ENCODE data around the gene FSTL4.
A peak's percentile ranks its signal among the peaks of the same experiment; 100 is the strongest.

Gene FSTL4

DNA sequence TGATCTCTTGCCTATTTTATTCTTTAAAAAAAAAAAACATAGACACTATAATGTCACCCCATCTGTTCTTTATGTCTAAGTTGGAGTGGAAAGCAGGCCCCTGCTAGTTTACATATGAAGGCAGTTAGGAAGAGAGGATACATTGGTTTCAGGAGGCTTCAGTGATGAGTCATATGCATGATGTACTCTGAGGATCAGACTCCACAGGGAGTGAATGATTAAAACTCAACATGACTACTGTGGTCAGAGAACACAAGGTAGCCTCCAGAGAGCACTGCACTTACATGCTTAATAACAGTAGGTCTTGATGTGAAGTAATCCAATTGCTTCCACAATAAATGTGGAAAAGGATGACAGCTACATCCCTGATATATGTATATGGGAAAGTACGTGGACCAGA is 22.7 kb upstream of the FSTL4 start:
- Histone ChIP-seq H3K27ac (ENCODE audit: insufficient read depth in 1 of 2, low read depth in 1 of 2, low read length in 2 of 2, poor library complexity in 1 of 2, severe bottlenecking in 2 of 2) (no peak overlapping the region), H3K9me3 (ENCODE audit: control extremely low read depth in 1 of 5, control insufficient read depth in 4 of 5, insufficient read depth in 2 of 5, low read depth in 1 of 5, low read length in 4 of 5) (peaks cover 0 to 8% (median 0%) of the 10 kb centered on the region in 5 experiments), H3K4me1 (ENCODE audit: control extremely low read depth in 1 of 4, control insufficient read depth in 4 of 4, insufficient read depth in 4 of 4, low read length in 3 of 4) (no peaks in the 10 kb centered on the region), H3K4me3 (ENCODE audit: control insufficient read depth in 1 of 7, extremely low read depth in 1 of 7, insufficient read depth in 4 of 7, low read depth in 2 of 7, low read length in 6 of 7) (no peak overlapping the region), H3K27me3 (replicated peaks in 2 of 5; ENCODE audit: control insufficient read depth in 4 of 5, insufficient read depth in 5 of 5, low read length in 4 of 5) (peaks cover 2 to 13% (median 3%) of the 10 kb centered on the region in 5 experiments), H3K36me3 (ENCODE audit: control insufficient read depth in 4 of 4, insufficient read depth in 4 of 4, low read length in 3 of 4) (no peaks in the 10 kb centered on the region)
- no peak for DNase-seq
- CTCF ChIA-PET, result no interaction called here
- POLR2A ChIA-PET, result no interaction called here
- 0% methylated on average over 1 of the region's 1 CpG for WGBS (ENCODE audit: insufficient coverage)

DNA sequence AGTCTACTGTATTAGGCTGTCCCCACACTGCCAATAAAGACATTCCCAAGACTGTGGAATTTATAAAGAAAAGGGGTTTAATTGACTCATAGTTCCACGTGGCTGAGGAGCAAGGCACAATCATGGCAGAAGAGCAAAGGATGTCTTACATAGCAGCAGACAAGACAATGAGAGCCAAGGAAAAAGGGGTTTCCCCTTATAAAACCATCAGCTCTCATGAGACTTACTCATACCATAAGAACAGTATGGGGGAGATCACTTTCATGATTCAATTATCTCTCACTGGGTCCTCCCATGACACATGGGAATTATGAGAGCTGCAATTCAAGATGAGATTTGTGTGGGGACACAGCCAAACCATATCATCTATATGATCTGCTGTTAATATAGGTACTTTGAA is 14.8 kb upstream of the FSTL4 start:
- Histone ChIP-seq H3K4me3 (ENCODE audit: control insufficient read depth in 1 of 7, extremely low read depth in 1 of 7, insufficient read depth in 4 of 7, low read depth in 2 of 7, low read length in 6 of 7) (no peak overlapping the region), H3K27me3 (replicated peaks in 2 of 5; ENCODE audit: control insufficient read depth in 4 of 5, insufficient read depth in 5 of 5, low read length in 4 of 5) (peaks cover 0 to 2% (median 0%) of the 10 kb centered on the region in 5 experiments), H3K36me3 (ENCODE audit: control insufficient read depth in 4 of 4, insufficient read depth in 4 of 4, low read length in 3 of 4) (no peaks in the 10 kb centered on the region), H3K9me3 (ENCODE audit: control extremely low read depth in 1 of 5, control insufficient read depth in 4 of 5, insufficient read depth in 2 of 5, low read depth in 1 of 5, low read length in 4 of 5) (peaks cover 0 to 2% (median 0%) of the 10 kb centered on the region in 5 experiments), H3K4me1 (ENCODE audit: control extremely low read depth in 1 of 4, control insufficient read depth in 4 of 4, insufficient read depth in 4 of 4, low read length in 3 of 4) (no peaks in the 10 kb centered on the region), H3K27ac (ENCODE audit: insufficient read depth in 1 of 2, low read depth in 1 of 2, low read length in 2 of 2, poor library complexity in 1 of 2, severe bottlenecking in 2 of 2) (no peak overlapping the region)
- CTCF ChIA-PET, result interaction anchor here (1.3 kb wide), 1 partner anchor 204 kb away, joined by 3 read pairs; no protein-coding TSS in a partner anchor
- 36% methylated on average over 1 of the region's 1 CpG for WGBS (ENCODE audit: insufficient coverage)
- POLR2A ChIA-PET, result no interaction called here
- DNase-seq, result no peak

GRCh38 chr5:133624316-133624715 is 12.0 kb upstream of the FSTL4 start:
- Histone ChIP-seq H3K9me3 (ENCODE audit: control extremely low read depth in 1 of 5, control insufficient read depth in 4 of 5, insufficient read depth in 2 of 5, low read depth in 1 of 5, low read length in 4 of 5) (peaks cover 0 to 2% (median 0%) of the 10 kb centered on the region in 5 experiments), H3K27me3 (replicated peaks in 2 of 5; ENCODE audit: control insufficient read depth in 4 of 5, insufficient read depth in 5 of 5, low read length in 4 of 5) (peaks cover 0 to 5% (median 0%) of the 10 kb centered on the region in 5 experiments), H3K4me1 (ENCODE audit: control extremely low read depth in 1 of 4, control insufficient read depth in 4 of 4, insufficient read depth in 4 of 4, low read length in 3 of 4) (no peaks in the 10 kb centered on the region), H3K36me3 (ENCODE audit: control insufficient read depth in 4 of 4, insufficient read depth in 4 of 4, low read length in 3 of 4) (no peaks in the 10 kb centered on the region), H3K27ac (ENCODE audit: insufficient read depth in 1 of 2, low read depth in 1 of 2, low read length in 2 of 2, poor library complexity in 1 of 2, severe bottlenecking in 2 of 2) (no peak overlapping the region), H3K4me3 (ENCODE audit: control insufficient read depth in 1 of 7, extremely low read depth in 1 of 7, insufficient read depth in 4 of 7, low read depth in 2 of 7, low read length in 6 of 7) (no peak overlapping the region)
- WGBS (ENCODE audit: insufficient coverage), result no CpG with 5 or more reads among the region's 3 CpGs
- ChIA-PET CTCF (no interaction called here), POLR2A (no interaction called here)
- DNase-seq, result no peak

DNA sequence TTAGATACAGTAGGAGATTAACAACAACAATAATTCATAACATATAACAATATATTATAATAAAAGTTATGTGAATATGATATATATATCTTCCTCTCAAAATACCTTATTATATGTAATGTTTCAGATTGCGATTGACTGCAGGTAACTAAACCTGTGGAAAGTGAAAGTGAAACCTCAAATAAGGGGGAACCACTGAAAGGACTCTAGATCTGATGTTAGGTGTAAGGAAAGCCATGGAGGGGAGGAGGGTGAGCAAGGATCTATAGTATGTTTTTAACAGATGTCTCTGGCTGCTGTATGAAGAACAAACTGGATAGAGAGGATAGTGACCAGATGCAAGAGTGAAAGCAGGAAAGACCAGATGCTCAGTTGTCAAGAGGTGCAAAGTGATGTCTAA is 5.8 kb upstream of the FSTL4 start:
- H3K27me3 ChIP-seq (replicated peaks in 2 of 5; ENCODE audit: control insufficient read depth in 4 of 5, insufficient read depth in 5 of 5, low read length in 4 of 5), result peaks cover 3 to 28% (median 21%) of the 10 kb centered on the region in 5 experiments
- CTCF ChIA-PET, result no interaction called here
- peak overlapping the region in 1 of 7 experiments; percentile 13 for H3K4me3 ChIP-seq (ENCODE audit: control insufficient read depth in 1 of 7, extremely low read depth in 1 of 7, insufficient read depth in 4 of 7, low read depth in 2 of 7, low read length in 6 of 7)
- DNase-seq, result peak; percentile 7 to 43 (median 31)
- H3K36me3 ChIP-seq (ENCODE audit: control insufficient read depth in 4 of 4, insufficient read depth in 4 of 4, low read length in 3 of 4), result no peaks in the 10 kb centered on the region
- POLR2A ChIA-PET, result no interaction called here
- H3K27ac ChIP-seq (ENCODE audit: insufficient read depth in 1 of 2, low read depth in 1 of 2, low read length in 2 of 2, poor library complexity in 1 of 2, severe bottlenecking in 2 of 2), result no peak overlapping the region
- WGBS (ENCODE audit: insufficient coverage), result no CpG with 5 or more reads among the region's 1 CpG
- H3K9me3 ChIP-seq (ENCODE audit: control extremely low read depth in 1 of 5, control insufficient read depth in 4 of 5, insufficient read depth in 2 of 5, low read depth in 1 of 5, low read length in 4 of 5), result no peaks in the 10 kb centered on the region
- peaks cover 0 to 1% (median 0%) of the 10 kb centered on the region in 4 experiments for H3K4me1 ChIP-seq (ENCODE audit: control extremely low read depth in 1 of 4, control insufficient read depth in 4 of 4, insufficient read depth in 4 of 4, low read length in 3 of 4)

- H3K4me1 ChIP-seq (ENCODE audit: control extremely low read depth in 1 of 4, control insufficient read depth in 4 of 4, insufficient read depth in 4 of 4, low read length in 3 of 4), result peaks cover 0 to 23% (median 13%) of the 10 kb centered on the region in 4 experiments
- DNase-seq, result no peak
- 100% methylated on average over 2 of the region's 2 CpGs for WGBS (ENCODE audit: insufficient coverage)
- POLR2A ChIA-PET, result no interaction called here
- H3K36me3 ChIP-seq (ENCODE audit: control insufficient read depth in 4 of 4, insufficient read depth in 4 of 4, low read length in 3 of 4), result no peaks in the 10 kb centered on the region
- H3K9me3 ChIP-seq (ENCODE audit: control extremely low read depth in 1 of 5, control insufficient read depth in 4 of 5, insufficient read depth in 2 of 5, low read depth in 1 of 5, low read length in 4 of 5), result no peaks in the 10 kb centered on the region
- CTCF ChIA-PET, result interaction anchor here (1.2 kb wide), 1 partner anchor 10 kb away, joined by 3 read pairs; no protein-coding TSS in a partner anchor
- H3K27me3 ChIP-seq (replicated peaks in 2 of 5; ENCODE audit: control insufficient read depth in 4 of 5, insufficient read depth in 5 of 5, low read length in 4 of 5), result peaks cover 18 to 69% (median 40%) of the 10 kb centered on the region in 5 experiments
- H3K27ac ChIP-seq (ENCODE audit: insufficient read depth in 1 of 2, low read depth in 1 of 2, low read length in 2 of 2, poor library complexity in 1 of 2, severe bottlenecking in 2 of 2), result no peak overlapping the region
- no peak overlapping the region for H3K4me3 ChIP-seq (ENCODE audit: control insufficient read depth in 1 of 7, extremely low read depth in 1 of 7, insufficient read depth in 4 of 7, low read depth in 2 of 7, low read length in 6 of 7)
Measured at GRCh38 chr5:133613743-133614142, 1.4 kb upstream of the FSTL4 start.

DNA sequence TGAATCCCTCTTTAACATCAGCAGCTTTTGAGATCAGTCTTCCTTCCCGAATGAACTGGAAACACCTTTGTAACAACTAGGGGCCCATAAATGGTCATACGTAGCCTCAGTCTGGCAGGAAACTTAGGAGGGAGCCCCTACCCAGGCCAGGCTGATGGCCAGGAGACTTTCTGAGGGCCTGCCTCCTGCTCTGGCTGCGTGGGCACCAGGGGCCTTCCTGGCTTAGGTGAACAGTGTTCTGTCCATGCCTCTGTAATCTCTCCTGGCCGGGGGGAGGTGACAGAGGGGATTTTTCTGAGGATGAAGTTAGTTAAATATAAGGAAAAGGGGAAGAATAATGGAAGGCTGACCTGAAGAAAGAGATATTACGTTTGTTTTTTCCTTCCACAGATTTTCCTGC is 843 bp upstream of the FSTL4 start:
- Histone ChIP-seq H3K4me3 (ENCODE audit: control insufficient read depth in 1 of 7, extremely low read depth in 1 of 7, insufficient read depth in 4 of 7, low read depth in 2 of 7, low read length in 6 of 7) (no peak overlapping the region), H3K27ac (ENCODE audit: insufficient read depth in 1 of 2, low read depth in 1 of 2, low read length in 2 of 2, poor library complexity in 1 of 2, severe bottlenecking in 2 of 2) (no peak overlapping the region), H3K36me3 (ENCODE audit: control insufficient read depth in 4 of 4, insufficient read depth in 4 of 4, low read length in 3 of 4) (no peaks in the 10 kb centered on the region), H3K27me3 (replicated peaks in 2 of 5; ENCODE audit: control insufficient read depth in 4 of 5, insufficient read depth in 5 of 5, low read length in 4 of 5) (peaks cover 22 to 74% (median 42%) of the 10 kb centered on the region in 5 experiments), H3K4me1 (ENCODE audit: control extremely low read depth in 1 of 4, control insufficient read depth in 4 of 4, insufficient read depth in 4 of 4, low read length in 3 of 4) (peaks cover 0 to 23% (median 13%) of the 10 kb centered on the region in 4 experiments), H3K9me3 (ENCODE audit: control extremely low read depth in 1 of 5, control insufficient read depth in 4 of 5, insufficient read depth in 2 of 5, low read depth in 1 of 5, low read length in 4 of 5) (peaks cover 0 to 2% (median 0%) of the 10 kb centered on the region in 5 experiments)
- DNase-seq, result no peak
- ChIA-PET CTCF (interaction anchor here (1.2 kb wide), 1 partner anchor 10 kb away, joined by 3 read pairs; no protein-coding TSS in a partner anchor), POLR2A (no interaction called here)
- WGBS (ENCODE audit: insufficient coverage), result 72% methylated on average over 4 of the region's 5 CpGs

- POLR2A ChIA-PET, result no interaction called here
- CTCF ChIA-PET, result interaction anchor here (1.0 to 1.5 kb wide), 2 partner anchors 188 to 190 kb away, joined by 3 to 5 read pairs; no protein-coding TSS in a partner anchor
- DNase-seq, result peak in 1 of 3 donors; percentile 2
Measured at GRCh38 chr5:133611357-133612248, 738 bp downstream of the FSTL4 start.

More at GRCh38 chr5:133611357-133612248, 738 bp downstream of the FSTL4 start:
- Histone ChIP-seq H3K27me3 (replicated peaks in 2 of 5; ENCODE audit: control insufficient read depth in 4 of 5, insufficient read depth in 5 of 5, low read length in 4 of 5) (peaks cover 22 to 76% (median 43%) of the 10 kb centered on the region in 5 experiments), H3K27ac (ENCODE audit: insufficient read depth in 1 of 2, low read depth in 1 of 2, low read length in 2 of 2, poor library complexity in 1 of 2, severe bottlenecking in 2 of 2) (no peak overlapping the region), H3K4me3 (ENCODE audit: control insufficient read depth in 1 of 7, extremely low read depth in 1 of 7, insufficient read depth in 4 of 7, low read depth in 2 of 7, low read length in 6 of 7) (peak overlapping the region in 6 of 7 experiments; percentile 5 to 64 (median 38)), H3K9me3 (ENCODE audit: control extremely low read depth in 1 of 5, control insufficient read depth in 4 of 5, insufficient read depth in 2 of 5, low read depth in 1 of 5, low read length in 4 of 5) (peaks cover 0 to 2% (median 0%) of the 10 kb centered on the region in 5 experiments), H3K36me3 (ENCODE audit: control insufficient read depth in 4 of 4, insufficient read depth in 4 of 4, low read length in 3 of 4) (no peaks in the 10 kb centered on the region), H3K4me1 (ENCODE audit: control extremely low read depth in 1 of 4, control insufficient read depth in 4 of 4, insufficient read depth in 4 of 4, low read length in 3 of 4) (peaks cover 0 to 22% (median 13%) of the 10 kb centered on the region in 4 experiments)
- WGBS (ENCODE audit: insufficient coverage), result 3% methylated on average over 66 of the region's 91 CpGs

Data from common myeloid progenitor, CD34-positive (primary cell).